ENCODE measurements around the gene IGSF9B. TPM values are rescaled to one million over a fixed set of nuclear protein-coding genes. Genes with fewer than 3 reads are reported as not detected.

IGSF9B gene
- total and polyA plus RNA-seq, 12 donors, result 0.12 to 23.4 (median 1.6) TPM

DNA sequence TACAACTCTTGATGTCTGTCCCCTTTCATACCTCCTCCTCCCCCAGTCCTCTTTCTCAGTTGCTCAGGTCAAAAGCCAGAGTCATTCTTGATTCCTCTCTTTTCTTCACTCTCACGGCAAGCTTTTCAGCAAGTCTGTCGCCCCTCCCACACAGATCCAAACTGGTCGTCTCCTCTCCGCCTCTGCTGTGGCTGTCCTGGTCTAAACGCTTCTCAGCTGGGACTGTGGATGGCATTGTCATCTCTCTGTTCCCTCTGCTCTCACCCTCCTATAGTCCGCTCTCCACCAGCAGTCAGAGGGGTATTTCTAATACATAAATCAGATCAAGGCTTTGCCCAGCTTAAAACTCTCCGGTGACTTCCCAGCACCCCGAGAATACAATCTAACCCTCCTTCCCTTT, 64.6 kb downstream of the IGSF9B start:
- no peak for TF ChIP-seq POLR2A (IDR thresholded peaks at IDR 0.05)
- TF ChIP-seq, protein P1, sequence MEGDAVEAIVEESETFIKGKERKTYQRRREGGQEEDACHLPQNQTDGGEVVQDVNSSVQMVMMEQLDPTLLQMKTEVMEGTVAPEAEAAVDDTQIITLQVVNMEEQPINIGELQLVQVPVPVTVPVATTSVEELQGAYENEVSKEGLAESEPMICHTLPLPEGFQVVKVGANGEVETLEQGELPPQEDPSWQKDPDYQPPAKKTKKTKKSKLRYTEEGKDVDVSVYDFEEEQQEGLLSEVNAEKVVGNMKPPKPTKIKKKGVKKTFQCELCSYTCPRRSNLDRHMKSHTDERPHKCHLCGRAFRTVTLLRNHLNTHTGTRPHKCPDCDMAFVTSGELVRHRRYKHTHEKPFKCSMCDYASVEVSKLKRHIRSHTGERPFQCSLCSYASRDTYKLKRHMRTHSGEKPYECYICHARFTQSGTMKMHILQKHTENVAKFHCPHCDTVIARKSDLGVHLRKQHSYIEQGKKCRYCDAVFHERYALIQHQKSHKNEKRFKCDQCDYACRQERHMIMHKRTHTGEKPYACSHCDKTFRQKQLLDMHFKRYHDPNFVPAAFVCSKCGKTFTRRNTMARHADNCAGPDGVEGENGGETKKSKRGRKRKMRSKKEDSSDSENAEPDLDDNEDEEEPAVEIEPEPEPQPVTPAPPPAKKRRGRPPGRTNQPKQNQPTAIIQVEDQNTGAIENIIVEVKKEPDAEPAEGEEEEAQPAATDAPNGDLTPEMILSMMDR (IDR thresholded peaks at IDR 0.05), result no peak
- intact Hi-C loops (cut with DNase I), result no loop called here

DNA sequence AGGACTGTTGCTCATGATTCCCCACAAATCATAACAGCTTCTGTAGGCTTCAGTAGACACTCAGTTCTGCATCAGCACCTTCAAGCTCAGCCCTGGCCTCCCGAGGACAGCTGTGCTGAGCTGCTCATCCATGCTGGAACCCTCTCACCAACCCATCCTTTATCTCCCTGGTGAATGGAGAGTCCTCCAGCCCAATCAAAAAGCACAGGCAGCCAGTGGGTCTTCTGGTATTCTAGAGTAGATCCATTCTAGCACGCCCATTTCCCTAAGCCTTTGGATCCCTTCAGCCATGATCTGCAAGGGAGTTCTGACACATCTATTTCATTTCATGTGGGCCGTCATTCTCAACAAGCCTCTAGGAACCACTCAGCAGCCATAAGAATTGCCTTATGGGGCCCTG, 66.9 kb downstream of the IGSF9B start:
- Histone ChIP-seq H3K36me3 (replicated peaks in 1 of 2) (no peaks in the 10 kb centered on the region), H3K27me3 (no peaks in the 10 kb centered on the region), H3K27ac (no peak overlapping the region), H3K9me3 (replicated peaks in 1 of 3) (no peaks in the 10 kb centered on the region), H3K4me1 (replicated peaks in 1 of 2) (no peaks in the 10 kb centered on the region), H3K4me3 (no peak overlapping the region)
- intact Hi-C loops (cut with DNase I), result no loop called here
- no peak for TF ChIP-seq POLR2A (IDR thresholded peaks at IDR 0.05)
- TF ChIP-seq, protein P1 (IDR thresholded peaks at IDR 0.05), result no peak
- 65 to 77% (median 74%) methylated on average over 3 of the region's 3 CpGs for WGBS, 4 donors
- DNase-seq, result no peak

More for the DNA sequence above, 64.6 kb downstream of the IGSF9B start:
- H3K9me3 ChIP-seq (replicated peaks in 1 of 3), result no peaks in the 10 kb centered on the region
- no peak overlapping the region for H3K27ac ChIP-seq
- no peaks in the 10 kb centered on the region for H3K4me1 ChIP-seq (replicated peaks in 1 of 2)
- 63 to 74% (median 65%) methylated on average over 8 of the region's 8 CpGs for WGBS, 4 donors
- no peaks in the 10 kb centered on the region for H3K36me3 ChIP-seq (replicated peaks in 1 of 2)
- H3K27me3 ChIP-seq, result no peaks in the 10 kb centered on the region
- no peak overlapping the region for H3K4me3 ChIP-seq
- DNase-seq, result no peak

DNA sequence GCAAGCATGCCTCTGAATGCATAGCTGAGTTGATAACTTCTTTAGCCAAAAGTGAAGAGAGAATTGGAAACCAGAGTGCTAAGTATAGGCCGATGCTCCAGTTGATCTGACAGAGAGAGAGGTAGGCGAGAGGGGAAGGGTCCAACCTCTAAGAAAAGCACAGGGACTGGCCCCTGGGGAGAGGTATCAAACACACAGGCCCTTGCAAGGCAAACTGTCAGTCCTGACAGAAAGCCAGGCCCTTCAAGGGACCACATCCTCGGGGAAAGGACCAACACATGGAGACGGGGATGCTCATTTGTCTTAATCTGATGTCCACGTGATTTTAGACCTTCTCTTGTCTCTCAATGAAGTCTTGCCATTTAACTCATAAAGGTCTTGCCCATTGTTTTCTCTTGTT, 67.6 kb downstream of the IGSF9B start:
- intact Hi-C loops (cut with DNase I), result no loop called here
- Histone ChIP-seq H3K36me3 (replicated peaks in 1 of 2) (no peaks in the 10 kb centered on the region), H3K27me3 (no peaks in the 10 kb centered on the region), H3K4me3 (no peak overlapping the region), H3K27ac (no peak overlapping the region), H3K9me3 (replicated peaks in 1 of 3) (no peaks in the 10 kb centered on the region), H3K4me1 (replicated peaks in 1 of 2) (no peaks in the 10 kb centered on the region)
- 52 to 78% (median 59%) methylated on average over 5 of the region's 5 CpGs for WGBS, 4 donors
- no peak for DNase-seq
- TF ChIP-seq, protein P1 (IDR thresholded peaks at IDR 0.05), result no peak
- TF ChIP-seq POLR2A (IDR thresholded peaks at IDR 0.05), result no peak

DNA sequence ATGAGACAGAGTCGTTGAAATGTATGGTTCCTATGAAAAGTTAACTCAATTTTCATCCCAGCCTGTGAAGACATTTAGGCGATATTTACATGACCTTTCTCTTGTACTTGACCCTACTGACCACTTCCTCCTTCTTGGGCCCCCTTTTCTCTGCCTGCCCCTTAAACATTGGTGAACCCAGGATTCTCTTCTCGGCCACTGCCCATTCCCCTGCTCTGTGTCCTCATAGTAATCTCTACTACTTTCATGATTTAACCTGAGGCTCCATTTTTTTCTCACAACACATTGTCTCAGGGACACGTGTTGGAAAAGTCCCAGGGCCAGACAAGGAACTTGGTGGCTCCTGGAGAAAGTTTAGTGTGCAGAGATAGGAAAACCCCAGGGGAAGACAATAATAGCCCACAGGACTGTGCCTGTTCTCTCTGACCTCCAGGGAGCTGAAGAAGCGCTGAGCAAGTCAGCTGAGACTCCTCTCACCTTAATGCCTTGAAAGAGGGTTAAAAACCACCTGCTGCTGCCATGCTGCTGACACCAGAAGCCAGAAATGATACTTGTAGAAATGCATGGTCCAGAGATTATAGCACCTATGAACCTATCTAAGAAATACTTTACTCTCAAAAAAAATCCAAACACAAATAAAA, 69.0 kb downstream of the IGSF9B start:
- WGBS, 4 donors, result 61 to 67% (median 64%) methylated on average over 5 of the region's 5 CpGs
- Histone ChIP-seq H3K4me1 (replicated peaks in 1 of 2) (no peaks in the 10 kb centered on the region), H3K36me3 (replicated peaks in 1 of 2) (no peaks in the 10 kb centered on the region), H3K9me3 (replicated peaks in 1 of 3) (no peaks in the 10 kb centered on the region), H3K27me3 (no peaks in the 10 kb centered on the region), H3K4me3 (no peak overlapping the region), H3K27ac (no peak overlapping the region)
- DNase-seq, result no peak
- TF ChIP-seq, protein P1 (IDR thresholded peaks at IDR 0.05), result no peak
- TF ChIP-seq POLR2A (IDR thresholded peaks at IDR 0.05), result no peak
- intact Hi-C loops (cut with DNase I), result no loop called here

All from adrenal gland (tissue), 12 donors.